8988T (cell line): Measurements from ENCODE around the gene USP15.
"Not testable (repeated sequence)": the region's sequence is repeated elsewhere in the genome, so short reads cannot be mapped to it uniquely, and the experiment has no call there.

ENCODE experiments used
- DNase-seq: peaks from one replicate; pipeline ENCODE4 v3.0.0; 2011

Gene USP15

GRCh38 chr12:62463252-62463651 is 203.0 kb downstream of the USP15 start:
- not testable (repeated sequence) for DNase-seq
